HG03558 (cell line): ENCODE data around the gene CEMP1.
A peak's percentile ranks its signal among the peaks of the same experiment; 100 is the strongest.

ENCODE experiments used
- ATAC-seq: cut with Tn5 transposase; IDR thresholded peaks from one replicate; pipeline ENCODE4 v1.9.1; 2021; ENCODE audit warnings: moderate number of reproducible peaks; ENCODE audit not compliant: unreplicated experiment; ENCODE audit errors: extremely low read depth

The CEMP1 gene

GRCh38 chr16:2520784-2521531, 10.2 kb downstream of the CEMP1 start:
- no peak for ATAC-seq

- ATAC-seq = no peak
Measured at GRCh38 chr16:2520097-2520783, 11.0 kb downstream of the CEMP1 start, which contains the start of gene AMDHD2. AMDHD2 (plus strand) TSS chr16:2520371; CDS start chr16:2520459, 88 bp downstream.

- no peak for ATAC-seq
Measured at GRCh38 chr16:2519711-2520080, 11.5 kb downstream of the CEMP1 start.

- no peak for ATAC-seq
Measured at GRCh38 chr16:2518823-2519710, 12.1 kb downstream of the CEMP1 start.

- no peak for ATAC-seq
Measured at GRCh38 chr16:2517954-2518605, 13.1 kb downstream of the CEMP1 start.

- ATAC-seq = no peak
Measured at GRCh38 chr16:2516391-2517240, 14.6 kb downstream of the CEMP1 start.

GRCh38 chr16:2515180-2515851, 15.9 kb downstream of the CEMP1 start:
- ATAC-seq = no peak

- ATAC-seq = no peak
Measured at GRCh38 chr16:2514333-2515179, 16.7 kb downstream of the CEMP1 start.

- ATAC-seq = peak; percentile 41
Measured at GRCh38 chr16:2513405-2514332, 17.5 kb downstream of the CEMP1 start, which contains the start of gene ATP6V0C. ATP6V0C (plus strand) TSS chr16:2513952; CDS start chr16:2514104, 152 bp downstream.

- no peak for ATAC-seq
Measured at GRCh38 chr16:2512735-2513404, 18.3 kb downstream of the CEMP1 start.

GRCh38 chr16:2511996-2512734, 19.0 kb downstream of the CEMP1 start:
- ATAC-seq = no peak

- ATAC-seq = no peak
Measured at GRCh38 chr16:2511128-2511800, 19.9 kb downstream of the CEMP1 start.

- ATAC-seq = no peak
Measured at GRCh38 chr16:2508722-2509400, 22.3 kb downstream of the CEMP1 start.

GRCh38 chr16:2507665-2508064, 23.5 kb downstream of the CEMP1 start:
- no peak for ATAC-seq
